HEK293T (cell line): ENCODE data around the gene CCND2.

Experiments used
- CTCF ChIA-PET: fragments of 350-600 bp; formaldehyde crosslinking; extraction: SDS; loops from one replicate; lab custom pipeline; 2021; ENCODE audit warnings: antibody characterized with exemption, inconsistent platforms; lab: Yijun Ruan, JAX
- POLR2A ChIA-PET: fragments of 350-600 bp; formaldehyde crosslinking; extraction: SDS; loops from one replicate; lab custom pipeline; 2020; ENCODE audit warnings: antibody characterized with exemption, inconsistent platforms; lab: Yijun Ruan, JAX
- DNase-seq: peaks from one replicate; pipeline ENCODE4 v3.0.0; 2012; ENCODE audit warnings: mixed read lengths; ENCODE audit errors: extremely low spot score
- ARNT ChIP-seq: fragments of 450-650 bp; IDR thresholded peaks from 2 replicates; pipeline ENCODE4 v1.6.1; 2017; ENCODE audit warnings: mild to moderate bottlenecking
- BHLHE40 ChIP-seq: fragments of 450-650 bp; IDR thresholded peaks from 2 replicates; pipeline ENCODE4 v1.6.1; 2016; ENCODE audit warnings: mild to moderate bottlenecking, moderate library complexity, borderline replicate concordance
- CTBP1 ChIP-seq: fragments of 450-650 bp; IDR thresholded peaks from 2 replicates; pipeline ENCODE4 v1.6.1; 2016; ENCODE audit warnings: borderline replicate concordance
- ELF4 ChIP-seq: fragments of 450-650 bp; IDR thresholded peaks from 2 replicates; pipeline ENCODE4 v1.6.1; 2017; ENCODE audit warnings: antibody characterized with exemption
- FOXA1 ChIP-seq: fragments of 450-650 bp; IDR thresholded peaks from 2 replicates; pipeline ENCODE4 v1.6.1; 2016; ENCODE audit warnings: mild to moderate bottlenecking
- FOXK2 ChIP-seq: fragments of 450-650 bp; IDR thresholded peaks from 2 replicates; pipeline ENCODE4 v1.6.1; 2016; ENCODE audit warnings: mild to moderate bottlenecking
- FOXM1 ChIP-seq: fragments of 450-650 bp; IDR thresholded peaks from 2 replicates; pipeline ENCODE4 v1.6.1; 2017; ENCODE audit warnings: mild to moderate bottlenecking, borderline replicate concordance
- HDGF ChIP-seq: fragments of 450-650 bp; IDR thresholded peaks from 2 replicates; pipeline ENCODE4 v1.6.1; 2017; ENCODE audit warnings: antibody characterized with exemption, borderline replicate concordance
- L3MBTL2 ChIP-seq: fragments of 450-650 bp; conservative IDR thresholded peaks from 2 replicates; pipeline ENCODE4 v1.6.1; 2016; ENCODE audit warnings: mild to moderate bottlenecking
- LEF1 ChIP-seq: fragments of 450-650 bp; IDR thresholded peaks from 2 replicates; pipeline ENCODE4 v1.6.1; 2017; ENCODE audit warnings: mild to moderate bottlenecking, borderline replicate concordance
- NFRKB ChIP-seq: fragments of 450-650 bp; IDR thresholded peaks from 2 replicates; pipeline ENCODE4 v1.6.1; 2016; ENCODE audit warnings: mild to moderate bottlenecking, moderate library complexity
- SP1 ChIP-seq: fragments of 450-650 bp; IDR thresholded peaks from 2 replicates; pipeline ENCODE4 v1.6.1; 2017
- SUZ12 ChIP-seq: fragments of 450-650 bp; IDR thresholded peaks from 2 replicates; pipeline ENCODE4 v1.6.1; 2016; ENCODE audit warnings: mild to moderate bottlenecking
- TARDBP ChIP-seq: fragments of 450-650 bp; IDR thresholded peaks from 2 replicates; pipeline ENCODE4 v1.6.1; 2016
- ZNF384 ChIP-seq: fragments of 450-650 bp; IDR thresholded peaks from 2 replicates; pipeline ENCODE4 v1.6.1; 2016
- TF ChIP-seq, protein P1 (sequence below): fragments of 450-650 bp; IDR thresholded peaks from 2 replicates; pipeline ENCODE4 v1.6.1; 2016

CCND2 gene

DNA sequence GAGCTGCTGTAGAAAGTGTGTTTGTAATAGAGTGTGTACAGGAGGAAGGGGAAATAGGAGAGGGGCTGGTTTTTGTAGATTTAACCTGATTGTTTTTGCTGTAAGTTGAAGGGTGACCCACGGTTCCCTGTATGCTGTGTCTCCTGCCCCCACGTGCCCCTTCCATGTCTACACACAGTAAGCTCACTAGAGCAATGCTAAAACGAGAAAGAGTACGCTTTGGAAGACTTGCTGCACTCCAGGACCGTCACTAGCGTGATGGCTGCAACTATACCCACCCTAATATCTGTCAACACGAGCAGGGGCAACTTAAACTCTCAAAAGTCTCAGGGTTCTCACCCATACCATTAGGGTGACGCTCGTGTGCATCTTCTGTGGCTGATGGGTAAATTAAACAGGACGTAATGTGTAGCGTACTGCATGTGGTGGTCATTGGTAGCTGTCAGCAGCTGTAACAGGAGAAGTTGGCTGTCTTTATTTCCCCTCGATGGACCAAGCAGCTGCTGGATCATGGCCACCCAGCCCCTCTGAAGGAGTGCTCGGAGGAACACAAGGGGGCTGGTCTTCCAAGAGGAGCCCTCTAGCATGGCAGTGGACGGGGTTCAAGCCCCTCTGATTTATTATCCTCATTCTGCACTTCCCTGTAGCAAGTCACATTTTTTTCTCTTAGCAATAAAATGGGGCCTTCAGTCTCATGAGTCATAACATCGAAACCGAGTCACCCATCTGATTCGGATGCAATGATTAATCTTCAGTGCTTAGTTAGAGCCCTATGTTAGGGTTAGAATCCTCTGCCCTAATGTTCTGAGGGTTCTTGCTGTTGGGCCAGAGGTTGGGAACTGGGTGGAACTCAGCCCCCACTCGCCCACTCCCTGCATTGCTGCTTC lies 14.0 kb downstream of the CCND2 start:
- CTCF ChIA-PET, result no interaction called here
- TF ChIP-seq FOXK2, result no peak
- TF ChIP-seq CTBP1, result no peak
- no peak for TF ChIP-seq NFRKB
- TF ChIP-seq LEF1, result no peak
- TF ChIP-seq SUZ12, result no peak
- TF ChIP-seq HDGF, result no peak
- no peak for TF ChIP-seq ELF4
- TF ChIP-seq ARNT, result no peak
- TF ChIP-seq BHLHE40, result no peak
- TF ChIP-seq FOXM1, result no peak
- no peak for TF ChIP-seq TARDBP
- no peak for TF ChIP-seq SP1
- TF ChIP-seq ZNF384, result no peak
- TF ChIP-seq FOXA1, result no peak
- TF ChIP-seq L3MBTL2, result no peak
- TF ChIP-seq, protein P1, sequence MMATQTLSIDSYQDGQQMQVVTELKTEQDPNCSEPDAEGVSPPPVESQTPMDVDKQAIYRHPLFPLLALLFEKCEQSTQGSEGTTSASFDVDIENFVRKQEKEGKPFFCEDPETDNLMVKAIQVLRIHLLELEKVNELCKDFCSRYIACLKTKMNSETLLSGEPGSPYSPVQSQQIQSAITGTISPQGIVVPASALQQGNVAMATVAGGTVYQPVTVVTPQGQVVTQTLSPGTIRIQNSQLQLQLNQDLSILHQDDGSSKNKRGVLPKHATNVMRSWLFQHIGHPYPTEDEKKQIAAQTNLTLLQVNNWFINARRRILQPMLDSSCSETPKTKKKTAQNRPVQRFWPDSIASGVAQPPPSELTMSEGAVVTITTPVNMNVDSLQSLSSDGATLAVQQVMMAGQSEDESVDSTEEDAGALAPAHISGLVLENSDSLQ, result no peak
- POLR2A ChIA-PET, result interaction anchor here (1.3 to 1.4 kb wide), 2 partner anchors 11 to 14 kb away, joined by 3 to 4 read pairs; partner anchors contain the start of gene CCND2
- DNase-seq, result no peak

DNA sequence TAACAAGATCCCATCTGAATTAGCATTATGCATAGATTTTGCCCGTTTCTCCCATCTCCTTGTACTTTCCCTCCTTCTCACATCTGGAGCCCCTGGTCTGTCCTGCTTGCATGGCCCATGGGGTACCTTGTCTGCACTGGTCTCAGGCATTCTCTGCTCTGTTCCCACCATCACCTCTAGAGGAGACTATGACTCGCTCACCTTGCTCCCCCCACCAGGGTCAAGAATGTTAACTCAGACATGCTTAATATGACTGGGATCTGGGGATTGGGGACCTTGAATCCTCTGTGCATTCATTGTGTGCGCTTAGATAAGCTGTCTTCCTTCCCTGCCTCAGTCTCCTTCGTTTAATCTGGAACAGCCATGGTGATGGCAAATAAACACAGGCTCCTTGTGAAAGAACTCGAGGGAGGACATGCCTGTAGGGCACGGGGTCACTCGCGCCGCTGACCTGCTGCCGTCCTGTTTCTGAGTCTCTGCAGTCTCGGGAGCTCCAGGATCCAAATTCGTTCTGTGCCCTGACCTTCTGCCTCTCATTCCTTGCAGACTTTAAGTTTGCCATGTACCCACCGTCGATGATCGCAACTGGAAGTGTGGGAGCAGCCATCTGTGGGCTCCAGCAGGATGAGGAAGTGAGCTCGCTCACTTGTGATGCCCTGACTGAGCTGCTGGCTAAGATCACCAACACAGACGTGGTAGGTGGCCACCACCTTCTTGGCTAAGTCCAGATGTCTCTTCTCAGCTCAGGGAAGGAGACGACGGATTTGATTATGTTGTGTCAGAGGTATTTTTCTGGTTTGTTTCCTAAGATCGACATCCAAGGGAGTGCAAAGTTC lies 15.0 kb downstream of the CCND2 start:
- DNase-seq, result no peak
- CTCF ChIA-PET, result interaction anchor here (1.9 kb wide), 1 partner anchor 12 kb away, joined by 6 read pairs; no protein-coding TSS in a partner anchor
- POLR2A ChIA-PET, result no interaction called here
- no peak for TF ChIP-seq FOXK2
- no peak for TF ChIP-seq SP1
- TF ChIP-seq SUZ12, result no peak
- TF ChIP-seq, protein P1, result no peak
- no peak for TF ChIP-seq NFRKB
- TF ChIP-seq CTBP1, result no peak
- no peak for TF ChIP-seq TARDBP

DNA sequence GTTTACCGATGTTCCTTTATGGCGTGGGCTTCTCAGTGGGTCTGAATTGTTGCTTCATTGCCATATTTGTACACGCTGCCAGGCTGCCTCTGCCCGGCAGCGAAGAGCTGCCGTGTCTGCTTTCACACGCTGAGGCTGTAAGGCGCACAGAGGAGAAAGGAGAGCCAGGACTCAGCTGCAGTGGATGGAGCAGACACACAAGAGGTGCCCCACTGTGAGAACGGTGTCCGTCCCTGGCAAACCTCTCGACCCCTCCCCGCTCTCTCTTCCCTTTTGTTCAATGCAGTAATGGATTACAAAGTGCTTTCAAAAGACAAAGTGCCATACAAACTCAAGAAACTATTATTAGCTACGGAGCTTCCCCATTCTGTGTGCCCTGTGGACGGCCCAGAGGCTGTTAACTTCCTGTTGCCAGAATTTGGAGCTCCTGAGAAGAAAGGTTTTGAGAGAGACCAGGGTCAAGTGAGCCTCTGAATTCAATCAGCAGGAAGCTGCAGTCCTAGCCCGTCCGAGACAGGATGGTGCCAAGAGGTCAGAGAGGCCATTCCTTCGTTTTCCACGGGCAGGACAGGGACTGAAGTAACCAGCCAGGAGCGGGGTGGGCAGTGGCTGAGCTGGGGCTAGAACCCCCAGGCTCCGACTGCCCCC lies 15.8 kb downstream of the CCND2 start:
- DNase-seq, result no peak
- CTCF ChIA-PET, result interaction anchor here (1.9 kb wide), 1 partner anchor 12 kb away, joined by 6 read pairs; no protein-coding TSS in a partner anchor
- no peak for TF ChIP-seq ARNT
- no peak for TF ChIP-seq L3MBTL2
- TF ChIP-seq FOXK2, result no peak
- TF ChIP-seq BHLHE40, result no peak
- no peak for TF ChIP-seq FOXM1
- no peak for TF ChIP-seq NFRKB
- TF ChIP-seq, protein P1, result no peak
- POLR2A ChIA-PET, result no interaction called here

DNA sequence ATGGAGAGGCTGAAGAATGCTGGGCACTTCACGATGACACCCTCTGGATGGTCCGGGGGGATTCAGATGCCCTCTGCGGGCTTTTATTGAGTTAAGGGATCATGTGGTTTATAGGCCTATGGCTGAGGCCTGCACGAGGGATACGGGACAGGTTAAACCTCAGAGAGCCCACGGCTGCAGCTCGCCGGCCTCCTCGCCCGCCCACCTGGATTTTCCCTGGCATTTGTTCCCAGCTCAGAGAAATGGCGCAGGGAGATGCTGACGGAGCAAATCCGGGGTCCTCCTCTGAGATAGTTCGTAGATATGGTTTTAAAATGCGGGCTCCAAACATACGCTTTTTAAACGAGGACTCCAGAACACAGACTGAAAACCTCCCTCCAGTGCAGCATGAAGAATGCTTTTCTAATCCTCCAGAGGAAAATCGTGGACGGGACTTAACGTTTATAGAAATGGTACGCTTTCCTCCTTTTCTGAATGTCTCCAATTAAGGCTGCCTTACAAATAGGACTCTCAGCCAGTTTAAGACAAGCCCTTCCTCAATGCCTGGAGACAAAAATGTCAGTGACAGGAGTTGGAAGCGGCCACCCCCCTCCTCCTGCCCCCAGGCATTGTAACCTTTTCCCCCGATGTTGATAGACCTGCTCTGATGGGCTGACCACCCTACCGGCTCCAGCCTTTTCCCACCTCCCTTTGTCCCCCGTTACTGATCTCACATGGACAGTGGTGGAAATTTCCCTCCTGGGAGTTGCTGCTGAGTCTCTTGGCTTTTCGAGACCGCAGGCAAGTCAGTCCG lies 16.6 kb downstream of the CCND2 start:
- ChIA-PET POLR2A (no interaction called here), CTCF (interaction anchor here (1.9 kb wide), 1 partner anchor 13 kb away, joined by 6 read pairs; no protein-coding TSS in a partner anchor)
- no peak for TF ChIP-seq NFRKB
- no peak for DNase-seq

DNA sequence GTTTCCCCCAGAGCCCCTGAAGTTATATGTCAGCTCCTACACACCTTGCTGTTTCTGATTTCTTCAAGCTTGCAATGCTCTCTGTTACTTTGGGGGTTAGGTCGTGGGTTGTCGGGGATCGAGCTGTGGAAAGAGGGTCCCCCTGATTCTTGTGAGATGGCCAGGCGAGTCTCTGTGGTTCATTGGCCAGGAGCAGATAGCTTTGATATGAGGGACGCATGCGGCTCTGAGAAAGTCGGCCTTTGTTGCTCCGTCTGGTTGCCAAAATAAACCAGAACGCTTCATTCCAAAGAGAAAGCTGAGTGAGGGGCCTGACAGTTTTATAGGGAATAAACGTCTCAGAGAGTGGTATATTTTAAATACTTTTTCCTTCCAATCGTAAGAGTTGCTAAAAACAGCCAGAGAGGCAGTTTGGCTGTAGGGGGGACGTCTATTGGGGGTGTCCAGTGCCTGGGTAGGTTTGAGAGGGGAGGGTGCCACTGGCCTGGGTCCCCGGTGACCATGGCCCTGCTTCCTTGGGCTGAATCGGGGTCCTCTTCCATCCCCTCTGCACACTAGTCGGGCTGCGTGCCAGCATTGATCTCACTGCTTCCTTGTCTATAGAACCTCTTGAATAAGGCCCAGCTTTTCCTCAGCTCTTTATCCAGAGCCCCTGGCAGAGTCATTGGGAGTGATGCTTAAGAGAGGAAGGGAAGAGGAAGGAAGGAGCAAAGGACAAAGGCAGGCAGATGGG lies 18.9 kb downstream of the CCND2 start:
- no peak for DNase-seq
- TF ChIP-seq ZNF384 (no peak), CTBP1 (no peak), LEF1 (no peak), ARNT (no peak), SUZ12 (no peak), BHLHE40 (no peak), HDGF (no peak), TARDBP (no peak), NFRKB (no peak), FOXM1 (no peak), ELF4 (no peak), SP1 (no peak), FOXK2 (no peak), FOXA1 (no peak), L3MBTL2 (no peak)
- TF ChIP-seq, protein P1, result no peak
- POLR2A ChIA-PET, result interaction anchor here (1.4 kb wide), 1 partner anchor 9 kb away, joined by 4 read pairs; no protein-coding TSS in a partner anchor
- CTCF ChIA-PET, result no interaction called here
